ENCODE results near the gene USP17L28.
"Not testable (repeated sequence)": the region's sequence is repeated elsewhere in the genome, so short reads cannot be mapped to it uniquely, and the experiment has no call there.

Gene USP17L28
- 0 reads per million in 3 experiments for total RNA-seq

DNA sequence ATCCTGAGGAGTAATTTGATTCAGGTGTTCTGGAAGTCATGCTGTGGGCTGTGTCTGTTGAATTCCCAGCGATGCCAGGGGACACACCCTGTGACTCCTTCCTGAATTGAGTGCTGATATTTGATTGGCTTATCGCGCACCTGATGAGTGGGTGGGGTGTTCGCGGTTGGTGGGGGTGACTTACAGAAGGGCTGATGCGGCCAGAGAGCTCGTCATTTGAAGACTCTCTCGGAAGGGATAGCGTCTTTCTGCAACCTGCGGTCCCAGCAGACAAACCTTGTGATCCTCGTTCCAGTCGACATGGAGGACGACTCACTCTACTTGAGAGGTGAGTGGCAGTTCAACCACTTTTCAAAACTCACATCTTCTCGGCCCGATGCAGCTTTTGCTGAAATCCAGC, at the start of gene USP17L28:
TSS of gene USP17L28 (plus strand) at position 301 of the 400 bp plus-strand sequence. CDS start at position 301, 0 bp downstream.
- DNase-seq = not testable (repeated sequence)

DNA sequence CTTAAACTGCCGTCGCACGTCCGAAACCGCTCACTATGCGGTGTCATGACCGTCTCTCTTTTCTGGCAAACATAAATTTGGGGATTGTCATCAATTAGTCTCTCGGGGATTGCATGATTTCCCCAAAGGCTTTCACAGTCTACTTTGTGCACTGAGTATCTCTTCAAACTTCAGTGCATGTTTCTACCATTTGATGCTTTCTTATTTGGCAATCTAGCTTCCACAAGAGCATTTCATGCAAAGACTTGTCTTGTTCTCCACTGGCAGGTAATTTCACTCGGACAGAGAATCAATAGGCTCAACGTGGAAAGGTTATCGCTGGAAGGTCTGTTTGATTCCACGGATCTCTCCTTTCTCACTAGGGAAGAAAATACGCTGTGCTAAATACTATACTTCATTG, 24.5 kb upstream of the USP17L28 start:
- not testable (repeated sequence) for DNase-seq

GRCh38 chr4:9324865-9325264, 23.8 kb upstream of the USP17L28 start, which contains the start of gene USP17L24:
USP17L24 (plus strand) TSS chr4:9325165; CDS start chr4:9325165, 0 bp downstream.
- DNase-seq = not testable (repeated sequence)

GRCh38 chr4:9329611-9330010, 19.1 kb upstream of the USP17L28 start, which contains the start of gene USP17L25:
USP17L25 (plus strand) TSS chr4:9329911; CDS start chr4:9329911, 0 bp downstream.
- DNase-seq = not testable (repeated sequence)

DNA sequence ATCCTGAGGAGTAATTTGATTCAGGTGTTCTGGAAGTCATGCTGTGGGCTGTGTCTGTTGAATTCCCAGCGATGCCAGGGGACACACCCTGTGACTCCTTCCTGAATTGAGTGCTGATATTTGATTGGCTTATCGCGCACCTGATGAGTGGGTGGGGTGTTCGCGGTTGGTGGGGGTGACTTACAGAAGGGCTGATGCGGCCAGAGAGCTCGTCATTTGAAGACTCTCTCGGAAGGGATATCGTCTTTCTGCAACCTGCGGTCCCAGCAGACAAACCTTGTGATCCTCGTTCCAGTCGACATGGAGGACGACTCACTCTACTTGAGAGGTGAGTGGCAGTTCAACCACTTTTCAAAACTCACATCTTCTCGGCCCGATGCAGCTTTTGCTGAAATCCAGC, 14.3 kb upstream of the USP17L28 start, which contains the start of gene USP17L26:
TSS of gene USP17L26 (plus strand) at position 301 of the 400 bp plus-strand sequence. CDS start at position 301, 0 bp downstream.
- not testable (repeated sequence) for DNase-seq

DNA sequence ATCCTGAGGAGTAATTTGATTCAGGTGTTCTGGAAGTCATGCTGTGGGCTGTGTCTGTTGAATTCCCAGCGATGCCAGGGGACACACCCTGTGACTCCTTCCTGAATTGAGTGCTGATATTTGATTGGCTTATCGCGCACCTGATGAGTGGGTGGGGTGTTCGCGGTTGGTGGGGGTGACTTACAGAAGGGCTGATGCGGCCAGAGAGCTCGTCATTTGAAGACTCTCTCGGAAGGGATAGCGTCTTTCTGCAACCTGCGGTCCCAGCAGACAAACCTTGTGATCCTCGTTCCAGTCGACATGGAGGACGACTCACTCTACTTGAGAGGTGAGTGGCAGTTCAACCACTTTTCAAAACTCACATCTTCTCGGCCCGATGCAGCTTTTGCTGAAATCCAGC, 9.6 kb upstream of the USP17L28 start, which contains the start of gene USP17L5:
TSS of gene USP17L5 (plus strand) at position 301 of the 400 bp plus-strand sequence. CDS start at position 301, 0 bp downstream.
- not testable (repeated sequence) for DNase-seq

GRCh38 chr4:9343848-9344247, 4.8 kb upstream of the USP17L28 start, which contains the start of gene USP17L27:
USP17L27 (plus strand) TSS chr4:9344148; CDS start chr4:9344148, 0 bp downstream.
- DNase-seq = not testable (repeated sequence)

DNA sequence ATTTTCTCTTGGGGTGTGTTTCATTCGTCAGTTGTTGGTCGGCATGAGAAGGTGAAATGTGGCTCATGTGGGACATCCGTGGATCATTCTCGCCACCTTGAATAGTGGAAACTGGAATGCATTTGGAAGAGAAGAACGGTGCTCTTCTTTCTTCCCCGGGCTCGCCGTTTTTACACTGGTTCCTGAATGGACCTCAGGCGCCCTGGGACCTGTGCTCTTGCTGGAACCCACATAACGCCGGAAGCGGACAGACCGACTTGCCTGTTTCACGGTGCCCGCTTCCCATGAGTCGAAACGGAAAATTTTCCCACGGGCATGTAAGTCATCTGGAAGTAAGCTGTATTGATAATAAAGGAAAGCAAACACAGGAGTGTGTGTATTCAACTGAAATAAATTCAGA, 2.2 kb downstream of the USP17L28 start:
- not testable (repeated sequence) for DNase-seq

- DNase-seq = not testable (repeated sequence)
Measured at GRCh38 chr4:9353338-9353737, 4.6 kb downstream of the USP17L28 start, which contains the start of gene USP17L29. USP17L29 (plus strand) TSS chr4:9353638; CDS start chr4:9353638, 0 bp downstream.

DNA sequence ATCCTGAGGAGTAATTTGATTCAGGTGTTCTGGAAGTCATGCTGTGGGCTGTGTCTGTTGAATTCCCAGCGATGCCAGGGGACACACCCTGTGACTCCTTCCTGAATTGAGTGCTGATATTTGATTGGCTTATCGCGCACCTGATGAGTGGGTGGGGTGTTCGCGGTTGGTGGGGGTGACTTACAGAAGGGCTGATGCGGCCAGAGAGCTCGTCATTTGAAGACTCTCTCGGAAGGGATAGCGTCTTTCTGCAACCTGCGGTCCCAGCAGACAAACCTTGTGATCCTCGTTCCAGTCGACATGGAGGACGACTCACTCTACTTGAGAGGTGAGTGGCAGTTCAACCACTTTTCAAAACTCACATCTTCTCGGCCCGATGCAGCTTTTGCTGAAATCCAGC, 14.1 kb downstream of the USP17L28 start, which contains the start of gene USP17L30:
TSS of gene USP17L30 (plus strand) at position 301 of the 400 bp plus-strand sequence. CDS start at position 301, 0 bp downstream.
- not testable (repeated sequence) for DNase-seq

DNA sequence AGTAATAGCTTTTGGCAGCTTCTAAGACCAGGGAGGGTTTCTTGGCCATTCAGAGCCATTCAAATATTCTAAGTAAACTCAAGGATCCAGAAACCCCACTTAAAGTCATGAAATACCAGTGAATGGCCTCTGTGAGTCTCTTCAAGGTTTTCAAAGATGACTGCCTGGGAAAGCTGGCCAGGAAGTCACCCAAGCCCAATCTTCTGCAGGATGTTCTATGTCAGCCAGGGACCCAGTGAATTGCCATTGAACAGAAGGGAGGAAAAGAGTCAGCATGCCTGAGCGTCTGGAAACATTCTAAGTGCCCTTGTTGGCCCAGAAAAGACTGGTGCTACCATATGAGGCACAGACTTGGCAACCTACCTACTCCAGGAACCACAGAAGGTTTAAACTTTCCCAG, 31.2 kb downstream of the USP17L28 start:
- DNase-seq = not testable (repeated sequence)

- DNase-seq = peak; percentile 49
Measured at GRCh38 chr4:9381012-9381534, 32.4 kb downstream of the USP17L28 start.

DNA sequence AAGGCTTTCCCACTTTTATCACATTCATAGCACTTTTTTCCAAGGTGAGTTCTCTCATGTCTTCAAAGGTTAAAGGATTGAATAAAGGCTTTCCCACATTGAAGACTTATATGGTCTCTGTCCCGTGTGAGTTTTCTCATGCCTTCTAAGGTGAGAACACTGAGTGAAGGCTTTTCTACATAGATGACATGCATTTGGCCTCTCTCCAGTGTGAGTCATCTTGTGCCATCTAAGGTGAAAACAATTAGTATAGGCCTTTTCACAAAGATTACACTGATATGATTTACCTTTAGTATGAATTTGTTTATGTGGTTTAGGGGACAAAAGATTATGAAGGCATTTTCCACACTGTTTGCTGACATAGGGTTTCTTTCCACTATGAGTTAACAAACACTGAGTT, 35.4 kb downstream of the USP17L28 start:
- no peak for DNase-seq

- not testable (repeated sequence) for DNase-seq
Measured at GRCh38 chr4:9389001-9389400, 40.3 kb downstream of the USP17L28 start.
